GM12878 (cell line): ENCODE results near the gene SIRPD. TPM values are rescaled to one million over a fixed set of nuclear protein-coding genes. Genes with fewer than 3 reads are reported as not detected.

Experiments used
- ATAC-seq: fragments of 200-7000 bp; cut with Tn5 transposase; 3 replicates; pipeline ENCODE4 v1.9.1; 2020; ENCODE audit warnings: mild to moderate bottlenecking, moderate library complexity
- BruUV-seq: library from RNA; stranded (reverse); fragments of 400-500 nt; replicated peaks from 2 replicates; lab custom pipeline; 2021; lab: Mats Ljungman, UMichigan
- CTCF ChIA-PET: fragments of 300-600 bp; sonication (Branson Sonifier 250); formaldehyde crosslinking; extraction: SDS; loops from one replicate; lab custom pipeline; 2021; ENCODE audit warnings: inconsistent platforms; lab: Yijun Ruan, JAX
- POLR2A ChIA-PET: fragments of 350-600 bp; formaldehyde crosslinking; extraction: SDS; loops from one replicate; lab custom pipeline; 2021; ENCODE audit warnings: inconsistent platforms; lab: Charles Lee
- RAD21 ChIA-PET: fragments of 300-600 bp; sonication (Branson Sonifier 250); formaldehyde crosslinking; loops from one replicate; lab custom pipeline; 2023; ENCODE audit warnings: antibody characterized with exemption; ENCODE audit not compliant: unreplicated experiment; lab: Charles Lee
- SMC1A ChIA-PET: fragments of 300-600 bp; sonication (Branson Sonifier 250); formaldehyde crosslinking; loops from one replicate; lab custom pipeline; 2023; ENCODE audit not compliant: unreplicated experiment, uncharacterized antibody; lab: Charles Lee
- DNase-seq: peaks from one replicate; pipeline ENCODE4 v3.0.0-alpha.2; 2011; ENCODE audit warnings: low read depth, low spot score
- FAIRE-seq: peaks from 3 replicates; lab custom pipeline; 2011; peaks lifted over from hg19 to GRCh38; lab: Jason Lieb, UNC
- H2AFZ ChIP-seq: 2 replicates; pipeline ENCODE4 v1.6.0; 2011; ENCODE audit warnings: low read depth, low read length, control low read depth; ENCODE audit not compliant: control insufficient read depth
- H3K27ac ChIP-seq: 2 replicates; pipeline ENCODE4 v1.5.1; 2011; ENCODE audit warnings: control low read depth; ENCODE audit not compliant: control insufficient read depth, insufficient read depth
- H3K27me3 ChIP-seq, 2 experiments: replicated peaks in 1 of 2; 2 replicates each; pipeline versions ENCODE4 v1.6.0 to v1.6.1; 2011; ENCODE audit warnings: low read length in 1 of 2; ENCODE audit not compliant: control insufficient read depth in 2 of 2, insufficient read depth in 2 of 2
- H3K36me3 ChIP-seq, 2 experiments: 2 replicates each; pipeline ENCODE4 v1.5.1; 2011; ENCODE audit warnings: low read length in 1 of 2; ENCODE audit not compliant: control insufficient read depth in 2 of 2, insufficient read depth in 2 of 2
- H3K4me1 ChIP-seq: 2 replicates; pipeline ENCODE4 v1.6.1; 2011; ENCODE audit warnings: mild to moderate bottlenecking, low read length, moderate library complexity, mixed read lengths; ENCODE audit not compliant: control insufficient read depth, insufficient read depth
- H3K4me2 ChIP-seq: 2 replicates; pipeline ENCODE4 v1.6.0; 2011; ENCODE audit warnings: control low read depth; ENCODE audit not compliant: control insufficient read depth, insufficient read depth
- H3K4me3 ChIP-seq: fragments of 200-600 bp; sonication (generic); 2 replicates; pipeline ENCODE4 v1.5.1; 2016
- H3K79me2 ChIP-seq: 2 replicates; pipeline ENCODE4 v1.6.0; 2011; ENCODE audit warnings: low read length; ENCODE audit not compliant: control insufficient read depth, insufficient read depth
- H3K9ac ChIP-seq: 2 replicates; pipeline ENCODE4 v1.8.0; 2011; ENCODE audit warnings: low read length, control low read depth, mixed read lengths; ENCODE audit not compliant: control insufficient read depth, insufficient read depth
- H3K9me3 ChIP-seq: replicated peaks from 3 replicates; pipeline ENCODE4 v1.5.1; 2011; ENCODE audit warnings: mild to moderate bottlenecking, low read length; ENCODE audit not compliant: control insufficient read depth, insufficient read depth
- H4K20me1 ChIP-seq: 2 replicates; pipeline ENCODE4 v1.6.0; 2011; ENCODE audit not compliant: control insufficient read depth, insufficient read depth
- BACH1 ChIP-seq: fragments of 450-650 bp; IDR thresholded peaks from 2 replicates; pipeline ENCODE4 v1.6.1; 2017; ENCODE audit warnings: mild to moderate bottlenecking, borderline replicate concordance
- BCL11A ChIP-seq: IDR thresholded peaks from 2 replicates; pipeline ENCODE4 v1.6.1; 2011; ENCODE audit warnings: low read depth, low read length
- E4F1 ChIP-seq: fragments of 450-650 bp; IDR thresholded peaks from 2 replicates; pipeline ENCODE4 v1.6.1; 2018; ENCODE audit warnings: borderline replicate concordance, mild to moderate bottlenecking; ENCODE audit not compliant: partially characterized antibody
- GATAD2B ChIP-seq: fragments of 450-650 bp; conservative IDR thresholded peaks from 2 replicates; pipeline ENCODE4 v1.6.1; 2017; ENCODE audit warnings: low read depth, mild to moderate bottlenecking, moderate library complexity
- MEF2A ChIP-seq: IDR thresholded peaks from 2 replicates; pipeline ENCODE4 v1.6.1; 2011; ENCODE audit warnings: low read depth, mild to moderate bottlenecking, low read length, moderate library complexity; ENCODE audit not compliant: insufficient read depth
- MYC ChIP-seq: IDR thresholded peaks from 2 replicates; pipeline ENCODE4 v1.6.1; 2011; ENCODE audit warnings: mild to moderate bottlenecking, low read length, moderate library complexity, inconsistent platforms; ENCODE audit not compliant: insufficient read depth, insufficient replicate concordance, insufficient read length, severe bottlenecking
- NFIC ChIP-seq: IDR thresholded peaks from 2 replicates; pipeline ENCODE4 v1.6.1; 2012; ENCODE audit warnings: low read depth, mild to moderate bottlenecking, inconsistent platforms, low read length, moderate library complexity
- NFXL1 ChIP-seq: fragments of 450-650 bp; IDR thresholded peaks from 2 replicates; pipeline ENCODE4 v1.6.1; 2017; ENCODE audit warnings: antibody characterized with exemption, mild to moderate bottlenecking, borderline replicate concordance
- TBL1XR1 ChIP-seq: IDR thresholded peaks from 2 replicates; pipeline ENCODE4 v1.6.1; 2012; ENCODE audit warnings: low read depth, low read length, improper control_type of control experiment
- WGBS: methylation state at CpG from one replicate; pipeline ENCODE4 v1.1.6; 2016; ENCODE audit warnings: low lambda C conversion rate; ENCODE audit not compliant: insufficient replicate concordance, insufficient coverage; ENCODE audit errors: missing lambda C conversion rate; 5-methylcytosine and 5-hydroxymethylcytosine counted together
- in situ Hi-C: fragments of 300-500 bp; cut with MboI; formaldehyde crosslinking; loops from 9 replicates; pipeline ENCODE4 v1.14.3; 2018; ENCODE audit warnings: mixed read lengths
- intact Hi-C: fragments of 100-400 bp; cut with micrococcal nuclease; formaldehyde crosslinking; loops from one replicate; pipeline ENCODE4 v1.14.2; 2022; ENCODE audit not compliant: unreplicated experiment
- polyA plus RNA-seq, 11 experiments: library from polyadenylated mRNA; depleted of rRNA in 4 of 11; unstranded in 6 of 11; stranded (reverse) in 5 of 11; fragments of >200 nt; fragmentation: Nextera tagmentation in 4 of 11; fragmentation: Illumina TruSeq in 1 of 11; extraction: Ambion mirVana in 4 of 11; extraction: Trizol in 1 of 11; gene quantifications; 1 replicate in 1 of 11; 2 replicates in 10 of 11; pipeline versions ENCODE4 v1.2.1 to v1.2.3, GENCODE V29; 2011 to 2016; ENCODE audit warnings: inconsistent platforms in 2 of 11, missing spikeins in 2 of 11, low read depth in 1 of 11
- total RNA-seq, 4 experiments: library from RNA; depleted of rRNA in 3 of 4; stranded (reverse); fragments of >200 nt in 3 of 4; fragmentation: Illumina TruSeq in 1 of 4; extraction: Trizol in 1 of 4; gene quantifications; 2 replicates each; pipeline versions ENCODE4 v1.2.1 to v1.2.3, GENCODE V29; 2013 to 2021

Gene SIRPD
- total and polyA plus RNA-seq, 10 of the 15 experiments (the other 5 are each of a cell fraction or from before 2014, with no cell fraction given) = 0.10 to 1.6 (median 0.88) TPM

GRCh38 chr20:1600736-1601135 lies 43.2 kb upstream of the SIRPD start:
- Histone ChIP-seq H2AFZ (no peak overlapping the region), H3K9me3 (no peaks in the 10 kb centered on the region), H3K79me2 (no peaks in the 10 kb centered on the region), H3K4me3 (no peak overlapping the region), H3K27ac (no peak overlapping the region)
- BruUV-seq = no TSS peak
- intact Hi-C loops = no loop called here
- RAD21 ChIA-PET = no interaction called here
- FAIRE-seq = no peak
- TF ChIP-seq MEF2A (no peak), BCL11A (no peak), MYC (no peak), NFIC (no peak), NFXL1 (no peak), GATAD2B (no peak), BACH1 (no peak), TBL1XR1 (no peak), E4F1 (no peak)
- TF ChIP-seq, all 136 proteins: peak for 0
- no peaks in the 10 kb centered on the region for H3K36me3 ChIP-seq
- ChIA-PET POLR2A (no interaction called here), CTCF (no interaction called here), SMC1A (no interaction called here)
- H4K20me1 ChIP-seq = no peaks in the 10 kb centered on the region
- H3K27me3 ChIP-seq = no peaks in the 10 kb centered on the region
- ATAC-seq (no peak), DNase-seq (no peak)
- H3K4me1 ChIP-seq = no peaks in the 10 kb centered on the region
- in situ Hi-C loops = no loop called here
- WGBS = 0% methylated on average over 5 of the region's 5 CpGs
- H3K9ac ChIP-seq = no peak overlapping the region
- H3K4me2 ChIP-seq = no peak overlapping the region
